ENCODE measurements around the gene TOLLIP. TPM values are rescaled to one million over a fixed set of nuclear protein-coding genes. Genes with fewer than 3 reads are reported as not detected.

The TOLLIP gene
- total and polyA plus RNA-seq, 2 of the 8 experiments (the other 6 are each of a cell fraction or from before 2014, with no cell fraction given): 23.7 to 34.7 TPM

- TF ChIP-seq BCL11A (IDR thresholded peaks at IDR 0.05; ENCODE audit: low read depth in 2 of 2, low read length in 2 of 2) (no peak), POLR2AphosphoS5 (IDR thresholded peaks at IDR 0.05; ENCODE audit: low read depth, low read length) (no peak), JUND (IDR thresholded peaks at IDR 0.05; ENCODE audit: low read length) (no peak), RFX5 (IDR thresholded peaks at IDR 0.05; ENCODE audit: borderline replicate concordance, low read depth, low read length) (no peak), CBX5 (IDR thresholded peaks at IDR 0.05; ENCODE audit: low read depth, low read length) (no peak), HDAC2 (IDR thresholded peaks at IDR 0.05; ENCODE audit: borderline replicate concordance in 1 of 2, low read depth in 2 of 2, low read length in 2 of 2) (no peak), SP1 (IDR thresholded peaks at IDR 0.05; ENCODE audit: low read depth, low read length) (no peak)
- TF ChIP-seq, protein P1, sequence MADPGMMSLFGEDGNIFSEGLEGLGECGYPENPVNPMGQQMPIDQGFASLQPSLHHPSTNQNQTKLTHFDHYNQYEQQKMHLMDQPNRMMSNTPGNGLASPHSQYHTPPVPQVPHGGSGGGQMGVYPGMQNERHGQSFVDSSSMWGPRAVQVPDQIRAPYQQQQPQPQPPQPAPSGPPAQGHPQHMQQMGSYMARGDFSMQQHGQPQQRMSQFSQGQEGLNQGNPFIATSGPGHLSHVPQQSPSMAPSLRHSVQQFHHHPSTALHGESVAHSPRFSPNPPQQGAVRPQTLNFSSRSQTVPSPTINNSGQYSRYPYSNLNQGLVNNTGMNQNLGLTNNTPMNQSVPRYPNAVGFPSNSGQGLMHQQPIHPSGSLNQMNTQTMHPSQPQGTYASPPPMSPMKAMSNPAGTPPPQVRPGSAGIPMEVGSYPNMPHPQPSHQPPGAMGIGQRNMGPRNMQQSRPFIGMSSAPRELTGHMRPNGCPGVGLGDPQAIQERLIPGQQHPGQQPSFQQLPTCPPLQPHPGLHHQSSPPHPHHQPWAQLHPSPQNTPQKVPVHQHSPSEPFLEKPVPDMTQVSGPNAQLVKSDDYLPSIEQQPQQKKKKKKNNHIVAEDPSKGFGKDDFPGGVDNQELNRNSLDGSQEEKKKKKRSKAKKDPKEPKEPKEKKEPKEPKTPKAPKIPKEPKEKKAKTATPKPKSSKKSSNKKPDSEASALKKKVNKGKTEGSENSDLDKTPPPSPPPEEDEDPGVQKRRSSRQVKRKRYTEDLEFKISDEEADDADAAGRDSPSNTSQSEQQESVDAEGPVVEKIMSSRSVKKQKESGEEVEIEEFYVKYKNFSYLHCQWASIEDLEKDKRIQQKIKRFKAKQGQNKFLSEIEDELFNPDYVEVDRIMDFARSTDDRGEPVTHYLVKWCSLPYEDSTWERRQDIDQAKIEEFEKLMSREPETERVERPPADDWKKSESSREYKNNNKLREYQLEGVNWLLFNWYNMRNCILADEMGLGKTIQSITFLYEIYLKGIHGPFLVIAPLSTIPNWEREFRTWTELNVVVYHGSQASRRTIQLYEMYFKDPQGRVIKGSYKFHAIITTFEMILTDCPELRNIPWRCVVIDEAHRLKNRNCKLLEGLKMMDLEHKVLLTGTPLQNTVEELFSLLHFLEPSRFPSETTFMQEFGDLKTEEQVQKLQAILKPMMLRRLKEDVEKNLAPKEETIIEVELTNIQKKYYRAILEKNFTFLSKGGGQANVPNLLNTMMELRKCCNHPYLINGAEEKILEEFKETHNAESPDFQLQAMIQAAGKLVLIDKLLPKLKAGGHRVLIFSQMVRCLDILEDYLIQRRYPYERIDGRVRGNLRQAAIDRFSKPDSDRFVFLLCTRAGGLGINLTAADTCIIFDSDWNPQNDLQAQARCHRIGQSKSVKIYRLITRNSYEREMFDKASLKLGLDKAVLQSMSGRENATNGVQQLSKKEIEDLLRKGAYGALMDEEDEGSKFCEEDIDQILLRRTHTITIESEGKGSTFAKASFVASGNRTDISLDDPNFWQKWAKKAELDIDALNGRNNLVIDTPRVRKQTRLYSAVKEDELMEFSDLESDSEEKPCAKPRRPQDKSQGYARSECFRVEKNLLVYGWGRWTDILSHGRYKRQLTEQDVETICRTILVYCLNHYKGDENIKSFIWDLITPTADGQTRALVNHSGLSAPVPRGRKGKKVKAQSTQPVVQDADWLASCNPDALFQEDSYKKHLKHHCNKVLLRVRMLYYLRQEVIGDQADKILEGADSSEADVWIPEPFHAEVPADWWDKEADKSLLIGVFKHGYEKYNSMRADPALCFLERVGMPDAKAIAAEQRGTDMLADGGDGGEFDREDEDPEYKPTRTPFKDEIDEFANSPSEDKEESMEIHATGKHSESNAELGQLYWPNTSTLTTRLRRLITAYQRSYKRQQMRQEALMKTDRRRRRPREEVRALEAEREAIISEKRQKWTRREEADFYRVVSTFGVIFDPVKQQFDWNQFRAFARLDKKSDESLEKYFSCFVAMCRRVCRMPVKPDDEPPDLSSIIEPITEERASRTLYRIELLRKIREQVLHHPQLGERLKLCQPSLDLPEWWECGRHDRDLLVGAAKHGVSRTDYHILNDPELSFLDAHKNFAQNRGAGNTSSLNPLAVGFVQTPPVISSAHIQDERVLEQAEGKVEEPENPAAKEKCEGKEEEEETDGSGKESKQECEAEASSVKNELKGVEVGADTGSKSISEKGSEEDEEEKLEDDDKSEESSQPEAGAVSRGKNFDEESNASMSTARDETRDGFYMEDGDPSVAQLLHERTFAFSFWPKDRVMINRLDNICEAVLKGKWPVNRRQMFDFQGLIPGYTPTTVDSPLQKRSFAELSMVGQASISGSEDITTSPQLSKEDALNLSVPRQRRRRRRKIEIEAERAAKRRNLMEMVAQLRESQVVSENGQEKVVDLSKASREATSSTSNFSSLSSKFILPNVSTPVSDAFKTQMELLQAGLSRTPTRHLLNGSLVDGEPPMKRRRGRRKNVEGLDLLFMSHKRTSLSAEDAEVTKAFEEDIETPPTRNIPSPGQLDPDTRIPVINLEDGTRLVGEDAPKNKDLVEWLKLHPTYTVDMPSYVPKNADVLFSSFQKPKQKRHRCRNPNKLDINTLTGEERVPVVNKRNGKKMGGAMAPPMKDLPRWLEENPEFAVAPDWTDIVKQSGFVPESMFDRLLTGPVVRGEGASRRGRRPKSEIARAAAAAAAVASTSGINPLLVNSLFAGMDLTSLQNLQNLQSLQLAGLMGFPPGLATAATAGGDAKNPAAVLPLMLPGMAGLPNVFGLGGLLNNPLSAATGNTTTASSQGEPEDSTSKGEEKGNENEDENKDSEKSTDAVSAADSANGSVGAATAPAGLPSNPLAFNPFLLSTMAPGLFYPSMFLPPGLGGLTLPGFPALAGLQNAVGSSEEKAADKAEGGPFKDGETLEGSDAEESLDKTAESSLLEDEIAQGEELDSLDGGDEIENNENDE (IDR thresholded peaks at IDR 0.05; ENCODE audit: insufficient replicate concordance, low read length): no peak
Measured at GRCh38 chr11:1232021-1232882, 77.2 kb downstream of the TOLLIP start (continued).
